DND-41 (cell line): ENCODE measurements around the gene ZCCHC2.

Source experiments
- ATAC-seq: fragments of 200-7000 bp; cut with Tn5 transposase; 3 replicates; pipeline ENCODE4 v1.9.1; 2021; ENCODE audit warnings: low read depth; ENCODE audit not compliant: insufficient read depth
- DNase-seq: peaks from one replicate; pipeline ENCODE4 v3.0.0-alpha.2; 2020
- H2AFZ ChIP-seq: 2 replicates; pipeline ENCODE4 v1.6.0; 2012; ENCODE audit warnings: low read depth, low read length
- H3K27ac ChIP-seq: 2 replicates; pipeline ENCODE4 v1.5.1; 2012; ENCODE audit warnings: low read length, inconsistent platforms
- H3K27me3 ChIP-seq: fragments of 200-600 bp; sonication (generic); 2 replicates; pipeline ENCODE4 v1.6.0; 2012; ENCODE audit warnings: low read length, mild to moderate bottlenecking, inconsistent platforms; ENCODE audit not compliant: insufficient read depth, poor library complexity
- H3K36me3 ChIP-seq: 2 replicates; pipeline ENCODE4 v1.5.1; 2012; ENCODE audit warnings: low read length, inconsistent platforms; ENCODE audit not compliant: insufficient read depth
- H3K4me1 ChIP-seq: 2 replicates; pipeline ENCODE4 v1.5.1; 2012; ENCODE audit warnings: mild to moderate bottlenecking, low read length; ENCODE audit not compliant: insufficient read depth
- H3K4me2 ChIP-seq: 2 replicates; pipeline ENCODE4 v1.6.0; 2012; ENCODE audit warnings: mild to moderate bottlenecking, moderate library complexity, low read length, inconsistent platforms; ENCODE audit not compliant: insufficient read depth
- H3K4me3 ChIP-seq, 2 experiments: fragments of 200-600 bp in 1 of 2; shearing (Covaris generic) in 1 of 2; 2 replicates each; pipeline ENCODE4 v1.5.1; 2012 to 2016; ENCODE audit warnings: inconsistent platforms in 2 of 2, low read length in 2 of 2, mild to moderate bottlenecking in 2 of 2, low read depth in 1 of 2, moderate library complexity in 1 of 2
- H3K79me2 ChIP-seq: 2 replicates; pipeline ENCODE4 v1.6.0; 2012; ENCODE audit warnings: low read length, inconsistent platforms; ENCODE audit not compliant: insufficient read depth
- H3K9ac ChIP-seq: 2 replicates; pipeline ENCODE4 v1.6.0; 2012; ENCODE audit warnings: low read depth, mild to moderate bottlenecking, inconsistent platforms, low read length, moderate library complexity
- H3K9me3 ChIP-seq: 2 replicates; pipeline ENCODE4 v1.5.1; 2012; ENCODE audit warnings: low read length, moderate library complexity, mild to moderate bottlenecking, inconsistent platforms; ENCODE audit not compliant: insufficient read depth, severe bottlenecking
- H4K20me1 ChIP-seq: 2 replicates; pipeline ENCODE4 v1.6.0; 2012; ENCODE audit warnings: low read length; ENCODE audit not compliant: insufficient read depth
- CTCF ChIP-seq: IDR thresholded peaks from 2 replicates; pipeline ENCODE4 v1.5.1; 2012; ENCODE audit warnings: borderline replicate concordance, low read length, moderate library complexity, mild to moderate bottlenecking; ENCODE audit not compliant: poor library complexity, severe bottlenecking; ENCODE audit errors: extremely low read depth
- EZH2 ChIP-seq: IDR thresholded peaks from 3 replicates; pipeline ENCODE4 v1.6.1; 2012; ENCODE audit warnings: borderline replicate concordance, low read depth, mild to moderate bottlenecking, moderate library complexity, low read length, inconsistent platforms; ENCODE audit not compliant: severe bottlenecking

ZCCHC2 gene

GRCh38 chr18:62616331-62616805, 93.5 kb downstream of the ZCCHC2 start:
- H4K20me1 ChIP-seq: no peaks in the 10 kb centered on the region
- H2AFZ ChIP-seq: no peak overlapping the region
- no peak for DNase-seq
- ATAC-seq: no peak
- no peaks in the 10 kb centered on the region for H3K4me1 ChIP-seq
- H3K9me3 ChIP-seq: no peaks in the 10 kb centered on the region
- no peaks in the 10 kb centered on the region for H3K79me2 ChIP-seq
- H3K27ac ChIP-seq: no peak overlapping the region
- H3K9ac ChIP-seq: no peak overlapping the region
- TF ChIP-seq CTCF: no peak
- TF ChIP-seq EZH2: no peak
- no peak overlapping the region for H3K4me3 ChIP-seq
- no peak overlapping the region for H3K4me2 ChIP-seq
- H3K27me3 ChIP-seq: peaks cover 13% of the 10 kb centered on the region
- H3K36me3 ChIP-seq: no peaks in the 10 kb centered on the region

- Histone ChIP-seq H3K27ac (no peak overlapping the region), H3K9me3 (no peaks in the 10 kb centered on the region), H3K9ac (no peak overlapping the region), H3K4me3 (no peak overlapping the region), H3K4me2 (no peak overlapping the region), H2AFZ (no peak overlapping the region), H3K27me3 (peaks cover 11% of the 10 kb centered on the region), H4K20me1 (no peaks in the 10 kb centered on the region), H3K4me1 (no peaks in the 10 kb centered on the region), H3K79me2 (no peaks in the 10 kb centered on the region), H3K36me3 (no peaks in the 10 kb centered on the region)
- no peak for TF ChIP-seq EZH2
- TF ChIP-seq CTCF: no peak
- ATAC-seq (no peak), DNase-seq (no peak)
Observed at GRCh38 chr18:62617793-62618591, 95.2 kb downstream of the ZCCHC2 start.

DNA sequence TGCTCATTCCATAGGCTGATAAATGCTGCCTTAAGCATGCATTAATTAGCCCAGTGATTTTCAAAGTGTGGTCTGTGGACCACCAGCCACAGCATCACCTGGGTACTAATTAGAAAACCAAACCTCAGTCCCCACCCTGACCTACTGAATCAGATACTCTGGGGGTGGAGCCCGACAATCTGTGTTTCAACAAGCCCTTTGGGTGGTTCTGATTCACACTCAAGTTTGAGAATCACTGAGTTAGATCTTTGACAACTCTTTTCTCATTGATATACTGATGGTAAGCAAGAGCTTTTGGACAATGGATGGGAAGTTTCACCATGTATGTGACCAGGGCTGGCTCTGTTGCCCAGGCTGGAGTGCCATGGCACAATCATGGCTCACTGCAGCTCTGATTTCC, 95.9 kb downstream of the ZCCHC2 start:
- no peak for TF ChIP-seq CTCF
- no peak for TF ChIP-seq EZH2
- Histone ChIP-seq H3K9ac (no peak overlapping the region), H3K4me1 (no peaks in the 10 kb centered on the region), H3K4me2 (no peak overlapping the region), H3K27ac (no peak overlapping the region), H3K36me3 (no peaks in the 10 kb centered on the region), H3K4me3 (no peak overlapping the region), H3K79me2 (no peaks in the 10 kb centered on the region), H3K9me3 (no peaks in the 10 kb centered on the region), H3K27me3 (peaks cover 11% of the 10 kb centered on the region), H2AFZ (no peak overlapping the region), H4K20me1 (no peaks in the 10 kb centered on the region)
- ATAC-seq (no peak), DNase-seq (no peak)
